ENCODE results near the gene SARDH. TPM values are rescaled to one million over a fixed set of nuclear protein-coding genes. Genes with fewer than 3 reads are reported as not detected.

Gene SARDH
- total and polyA plus RNA-seq, 2 donors (not counting 1 experiment from before 2014, with no cell fraction given) = 0.03 to 0.07 TPM

- intact Hi-C loops (cut with micrococcal nuclease) = no loop called here
- H3K4me3 ChIP-seq (ENCODE audit: control extremely low read depth in 1 of 5, extremely low read depth in 1 of 5, insufficient read depth in 1 of 5, low read depth in 2 of 5, low read length in 4 of 5) = no peak overlapping the region
- ChIA-PET POLR2A (no interaction called here), CTCF (no interaction called here)
- DNase-seq (no peak), ATAC-seq (ENCODE audit: low read depth) (no peak)
- no peak overlapping the region for H3K27ac ChIP-seq (ENCODE audit: low read length in 2 of 2)
- H3K4me2 ChIP-seq (replicated peaks; ENCODE audit: low read depth, low read length, poor library complexity, severe bottlenecking) = no peak overlapping the region
- Mint-ChIP-seq H3K27me3 (peaks cover 39% of the 10 kb centered on the region), H3K9me3 (ENCODE audit: insufficient read depth) (no peaks in the 10 kb centered on the region), H3K4me1 (peaks cover 25% of the 10 kb centered on the region), H3K27ac (no peak overlapping the region), H3K4me3 (no peak overlapping the region)
- H3K9ac ChIP-seq (ENCODE audit: low read length) = no peak overlapping the region
- no peaks in the 10 kb centered on the region for H3K36me3 ChIP-seq (replicated peaks in 1 of 2; ENCODE audit: control extremely low read depth in 1 of 2, control insufficient read depth in 1 of 2, extremely low read depth in 1 of 2, insufficient read depth in 2 of 2, low read length in 1 of 2)
- H3K27me3 ChIP-seq (replicated peaks in 1 of 4; ENCODE audit: control extremely low read depth in 1 of 4, control insufficient read depth in 3 of 4, insufficient read depth in 4 of 4, low read length in 3 of 4) = peaks cover 0 to 21% (median 6%) of the 10 kb centered on the region in 4 experiments
- peaks cover 16 to 28% of the 10 kb centered on the region in 2 donors for H3K4me1 ChIP-seq (ENCODE audit: control insufficient read depth in 2 of 2, insufficient read depth in 2 of 2, low read length in 2 of 2)
- no peaks in the 10 kb centered on the region for H4K20me1 ChIP-seq (ENCODE audit: control insufficient read depth, insufficient read depth, low read length, poor library complexity, severe bottlenecking)
- TF ChIP-seq EZH2 (IDR thresholded peaks at IDR 0.05; ENCODE audit: borderline replicate concordance, insufficient read depth, low read depth, low read length, poor library complexity, severe bottlenecking) = no peak
- TF ChIP-seq, protein P1, sequence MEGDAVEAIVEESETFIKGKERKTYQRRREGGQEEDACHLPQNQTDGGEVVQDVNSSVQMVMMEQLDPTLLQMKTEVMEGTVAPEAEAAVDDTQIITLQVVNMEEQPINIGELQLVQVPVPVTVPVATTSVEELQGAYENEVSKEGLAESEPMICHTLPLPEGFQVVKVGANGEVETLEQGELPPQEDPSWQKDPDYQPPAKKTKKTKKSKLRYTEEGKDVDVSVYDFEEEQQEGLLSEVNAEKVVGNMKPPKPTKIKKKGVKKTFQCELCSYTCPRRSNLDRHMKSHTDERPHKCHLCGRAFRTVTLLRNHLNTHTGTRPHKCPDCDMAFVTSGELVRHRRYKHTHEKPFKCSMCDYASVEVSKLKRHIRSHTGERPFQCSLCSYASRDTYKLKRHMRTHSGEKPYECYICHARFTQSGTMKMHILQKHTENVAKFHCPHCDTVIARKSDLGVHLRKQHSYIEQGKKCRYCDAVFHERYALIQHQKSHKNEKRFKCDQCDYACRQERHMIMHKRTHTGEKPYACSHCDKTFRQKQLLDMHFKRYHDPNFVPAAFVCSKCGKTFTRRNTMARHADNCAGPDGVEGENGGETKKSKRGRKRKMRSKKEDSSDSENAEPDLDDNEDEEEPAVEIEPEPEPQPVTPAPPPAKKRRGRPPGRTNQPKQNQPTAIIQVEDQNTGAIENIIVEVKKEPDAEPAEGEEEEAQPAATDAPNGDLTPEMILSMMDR (IDR thresholded peaks at IDR 0.05) = no peak
- WGBS (ENCODE audit: insufficient coverage) = no CpG with 5 or more reads among the region's 6 CpGs
- H3K9me3 ChIP-seq (ENCODE audit: control extremely low read depth in 1 of 3, control insufficient read depth in 2 of 3, insufficient read depth in 1 of 3, low read length in 2 of 3) = peaks cover 0 to 4% (median 0%) of the 10 kb centered on the region in 3 donors
- no peak overlapping the region for H2AFZ ChIP-seq (ENCODE audit: insufficient read depth, low read depth, low read length, poor library complexity, severe bottlenecking)
- H3K79me2 ChIP-seq (ENCODE audit: control insufficient read depth, insufficient read depth, low read length) = no peaks in the 10 kb centered on the region
Measured at GRCh38 chr9:133699546-133699945, 38.6 kb downstream of the SARDH start.

DNA sequence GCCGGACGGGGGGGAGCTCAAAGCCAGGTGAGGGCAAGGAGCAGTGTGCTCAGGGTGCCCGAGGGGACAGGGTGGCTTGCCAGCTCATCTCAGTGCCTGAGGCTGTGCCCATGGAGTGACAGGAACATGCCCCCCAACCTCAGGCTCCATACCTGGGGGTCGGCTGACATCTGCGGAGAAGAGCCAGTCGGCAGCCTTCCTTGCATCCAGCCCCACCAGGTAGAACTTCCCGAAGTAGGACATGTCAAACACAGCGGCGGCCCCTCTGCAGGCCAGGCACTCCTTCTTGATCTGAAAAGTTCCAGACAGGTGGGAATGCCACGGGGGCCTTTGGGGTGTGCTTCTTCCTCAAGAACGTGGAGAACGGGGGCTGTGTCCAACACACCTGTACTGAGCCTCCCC is 42.1 kb downstream of the SARDH start:
- no peak overlapping the region for H2AFZ ChIP-seq (ENCODE audit: insufficient read depth, low read depth, low read length, poor library complexity, severe bottlenecking)
- H3K4me1 ChIP-seq (ENCODE audit: control insufficient read depth in 2 of 2, insufficient read depth in 2 of 2, low read length in 2 of 2) = peaks cover 3 to 5% of the 10 kb centered on the region in 2 donors
- intact Hi-C loops (cut with micrococcal nuclease) = no loop called here
- H3K36me3 ChIP-seq (replicated peaks in 1 of 2; ENCODE audit: control extremely low read depth in 1 of 2, control insufficient read depth in 1 of 2, extremely low read depth in 1 of 2, insufficient read depth in 2 of 2, low read length in 1 of 2) = no peaks in the 10 kb centered on the region
- DNase-seq (no peak), ATAC-seq (ENCODE audit: low read depth) (no peak)
- Mint-ChIP-seq H3K9me3 (ENCODE audit: insufficient read depth) (no peaks in the 10 kb centered on the region), H3K27ac (no peak overlapping the region), H3K4me1 (peaks cover 9% of the 10 kb centered on the region), H3K27me3 (peaks cover 45% of the 10 kb centered on the region), H3K4me3 (no peak overlapping the region)
- ChIA-PET POLR2A (no interaction called here), CTCF (no interaction called here)
- H3K4me3 ChIP-seq (ENCODE audit: control extremely low read depth in 1 of 5, extremely low read depth in 1 of 5, insufficient read depth in 1 of 5, low read depth in 2 of 5, low read length in 4 of 5) = no peak overlapping the region
- H3K9me3 ChIP-seq (ENCODE audit: control extremely low read depth in 1 of 3, control insufficient read depth in 2 of 3, insufficient read depth in 1 of 3, low read length in 2 of 3) = peaks cover 0 to 2% (median 0%) of the 10 kb centered on the region in 3 donors
- no peak overlapping the region for H3K4me2 ChIP-seq (replicated peaks; ENCODE audit: low read depth, low read length, poor library complexity, severe bottlenecking)
- no peak overlapping the region for H3K9ac ChIP-seq (ENCODE audit: low read length)
- H3K79me2 ChIP-seq (ENCODE audit: control insufficient read depth, insufficient read depth, low read length) = no peaks in the 10 kb centered on the region
- 93% methylated on average over 12 of the region's 12 CpGs for WGBS (ENCODE audit: insufficient coverage)
- H3K27ac ChIP-seq (ENCODE audit: low read length in 2 of 2) = no peak overlapping the region
- H3K27me3 ChIP-seq (replicated peaks in 1 of 4; ENCODE audit: control extremely low read depth in 1 of 4, control insufficient read depth in 3 of 4, insufficient read depth in 4 of 4, low read length in 3 of 4) = peaks cover 0 to 17% (median 0%) of the 10 kb centered on the region in 4 experiments
- H4K20me1 ChIP-seq (ENCODE audit: control insufficient read depth, insufficient read depth, low read length, poor library complexity, severe bottlenecking) = no peaks in the 10 kb centered on the region
- no peak for TF ChIP-seq EZH2 (IDR thresholded peaks at IDR 0.05; ENCODE audit: borderline replicate concordance, insufficient read depth, low read depth, low read length, poor library complexity, severe bottlenecking)
- TF ChIP-seq, protein P1 (IDR thresholded peaks at IDR 0.05) = no peak
